GM18508 (cell line): Measurements from ENCODE around the gene C1QA.

Experiments
- ATAC-seq: cut with Tn5 transposase; IDR thresholded peaks from one replicate; pipeline ENCODE4 v1.9.1; 2021; ENCODE audit warnings: moderate number of reproducible peaks; ENCODE audit not compliant: insufficient read depth, unreplicated experiment

Gene C1QA

GRCh38 chr1:22638476-22639234 is 2.2 kb downstream of the C1QA start:
- ATAC-seq = no peak

- no peak for ATAC-seq
Measured at GRCh38 chr1:22639286-22639685, 2.9 kb downstream of the C1QA start.

GRCh38 chr1:22641247-22641646 is 4.8 kb downstream of the C1QA start:
- ATAC-seq = no peak

GRCh38 chr1:22641906-22642636 is 5.6 kb downstream of the C1QA start:
- ATAC-seq = no peak

- no peak for ATAC-seq
Measured at GRCh38 chr1:22643381-22643780, 7.0 kb downstream of the C1QA start, which contains the start of gene C1QC. Gene C1QC, plus strand, starts transcription at chr1:22643633. Its CDS starts 391 bp downstream, at chr1:22644024.

GRCh38 chr1:22643928-22644327 is 7.5 kb downstream of the C1QA start:
- no peak for ATAC-seq

- no peak for ATAC-seq
Measured at GRCh38 chr1:22645931-22646330, 9.5 kb downstream of the C1QA start.

GRCh38 chr1:22646384-22646783 is 10.0 kb downstream of the C1QA start:
- ATAC-seq = no peak

GRCh38 chr1:22650089-22650693 is 13.8 kb downstream of the C1QA start:
- ATAC-seq = no peak

- ATAC-seq = no peak
Measured at GRCh38 chr1:22651941-22652856, 15.8 kb downstream of the C1QA start.

- ATAC-seq = no peak
Measured at GRCh38 chr1:22652881-22653316, 16.5 kb downstream of the C1QA start, which contains the start of gene C1QB. Gene C1QB, plus strand, starts transcription at chr1:22653236. Its CDS starts 6,227 bp downstream, at chr1:22659463.

GRCh38 chr1:22654692-22655091 is 18.3 kb downstream of the C1QA start:
- ATAC-seq = no peak

- no peak for ATAC-seq
Measured at GRCh38 chr1:22658385-22659163, 22.1 kb downstream of the C1QA start.

- ATAC-seq = no peak
Measured at GRCh38 chr1:22660716-22661241, 24.4 kb downstream of the C1QA start.

- ATAC-seq = no peak
Measured at GRCh38 chr1:22661880-22662279, 25.5 kb downstream of the C1QA start.

GRCh38 chr1:22662318-22662717 is 25.9 kb downstream of the C1QA start:
- no peak for ATAC-seq

GRCh38 chr1:22662986-22663408 is 26.6 kb downstream of the C1QA start:
- ATAC-seq = no peak

GRCh38 chr1:22665752-22666151 is 29.3 kb downstream of the C1QA start:
- no peak for ATAC-seq

GRCh38 chr1:22666412-22666811 is 30.0 kb downstream of the C1QA start:
- no peak for ATAC-seq
